22Rv1 (cell line): ENCODE measurements around the gene GCNA.

Source experiments
- ZFX ChIP-seq: fragments of 450-650 bp; IDR thresholded peaks from 2 replicates; pipeline ENCODE4 v1.6.1; 2017; ENCODE audit warnings: antibody characterized with exemption, borderline replicate concordance
- TF ChIP-seq, protein P1 (sequence below): fragments of 450-650 bp; IDR thresholded peaks from 2 replicates; pipeline ENCODE4 v1.5.1; 2017; ENCODE audit warnings: mild to moderate bottlenecking

DNA sequence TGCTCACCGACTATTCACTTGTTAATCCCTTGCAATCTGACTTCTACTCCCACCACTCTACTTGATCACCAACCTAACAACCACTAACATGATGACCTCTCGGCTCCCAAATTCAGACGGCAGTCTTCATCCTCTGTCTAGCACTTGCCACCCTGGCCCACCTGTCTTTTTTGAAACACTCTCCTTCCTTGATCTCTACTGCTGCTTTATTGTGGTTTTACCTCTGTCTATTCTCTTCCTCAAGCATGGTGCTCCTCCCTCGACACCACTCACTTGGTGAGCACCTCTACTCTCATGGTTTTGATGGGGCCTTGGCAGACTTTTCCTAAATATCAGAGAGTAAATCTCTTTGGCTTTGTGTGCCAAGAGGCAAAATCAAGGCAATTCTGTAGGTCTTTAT is 61.8 kb downstream of the GCNA start:
- TF ChIP-seq, protein P1, sequence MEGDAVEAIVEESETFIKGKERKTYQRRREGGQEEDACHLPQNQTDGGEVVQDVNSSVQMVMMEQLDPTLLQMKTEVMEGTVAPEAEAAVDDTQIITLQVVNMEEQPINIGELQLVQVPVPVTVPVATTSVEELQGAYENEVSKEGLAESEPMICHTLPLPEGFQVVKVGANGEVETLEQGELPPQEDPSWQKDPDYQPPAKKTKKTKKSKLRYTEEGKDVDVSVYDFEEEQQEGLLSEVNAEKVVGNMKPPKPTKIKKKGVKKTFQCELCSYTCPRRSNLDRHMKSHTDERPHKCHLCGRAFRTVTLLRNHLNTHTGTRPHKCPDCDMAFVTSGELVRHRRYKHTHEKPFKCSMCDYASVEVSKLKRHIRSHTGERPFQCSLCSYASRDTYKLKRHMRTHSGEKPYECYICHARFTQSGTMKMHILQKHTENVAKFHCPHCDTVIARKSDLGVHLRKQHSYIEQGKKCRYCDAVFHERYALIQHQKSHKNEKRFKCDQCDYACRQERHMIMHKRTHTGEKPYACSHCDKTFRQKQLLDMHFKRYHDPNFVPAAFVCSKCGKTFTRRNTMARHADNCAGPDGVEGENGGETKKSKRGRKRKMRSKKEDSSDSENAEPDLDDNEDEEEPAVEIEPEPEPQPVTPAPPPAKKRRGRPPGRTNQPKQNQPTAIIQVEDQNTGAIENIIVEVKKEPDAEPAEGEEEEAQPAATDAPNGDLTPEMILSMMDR: no peak
- TF ChIP-seq ZFX: no peak
